HuH-7 (cell line): Measurements from ENCODE around the gene IMP3.

Experiments
- DNase-seq: peaks from one replicate; pipeline ENCODE4 v3.0.0; 2011; ENCODE audit warnings: low spot score

IMP3 gene

GRCh38 chr15:75672646-75673425, 32.8 kb upstream of the IMP3 start:
- no peak for DNase-seq

GRCh38 chr15:75671730-75672602, 31.9 kb upstream of the IMP3 start:
- no peak for DNase-seq

- no peak for DNase-seq
Measured at GRCh38 chr15:75669879-75670212, 29.8 kb upstream of the IMP3 start.

GRCh38 chr15:75669191-75669878, 29.3 kb upstream of the IMP3 start:
- no peak for DNase-seq

GRCh38 chr15:75666823-75667501, 26.9 kb upstream of the IMP3 start:
- DNase-seq: no peak

GRCh38 chr15:75663931-75664421, 24.0 kb upstream of the IMP3 start:
- DNase-seq: peak; percentile 69

GRCh38 chr15:75662823-75663519, 22.9 kb upstream of the IMP3 start:
- DNase-seq: no peak

GRCh38 chr15:75661756-75662140, 21.7 kb upstream of the IMP3 start:
- DNase-seq: no peak

- DNase-seq: no peak
Measured at GRCh38 chr15:75661100-75661755, 21.2 kb upstream of the IMP3 start.

GRCh38 chr15:75659928-75660645, 20.1 kb upstream of the IMP3 start:
- DNase-seq: no peak

- no peak for DNase-seq
Measured at GRCh38 chr15:75659141-75659771, 19.2 kb upstream of the IMP3 start.

- DNase-seq: no peak
Measured at GRCh38 chr15:75656813-75657212, 16.8 kb upstream of the IMP3 start.

GRCh38 chr15:75656331-75656730, 16.3 kb upstream of the IMP3 start:
- no peak for DNase-seq

GRCh38 chr15:75655931-75656330, 15.9 kb upstream of the IMP3 start:
- DNase-seq: no peak

GRCh38 chr15:75654201-75654907, 14.3 kb upstream of the IMP3 start:
- DNase-seq: no peak

GRCh38 chr15:75653347-75653913, 13.4 kb upstream of the IMP3 start:
- no peak for DNase-seq

- DNase-seq: no peak
Measured at GRCh38 chr15:75651810-75652543, 12.0 kb upstream of the IMP3 start.
